ENCODE data around the gene ZNF782. TPM values are rescaled to one million over a fixed set of nuclear protein-coding genes. Genes with fewer than 3 reads are reported as not detected.

Gene ZNF782
- total and polyA plus RNA-seq, 2 donors (not counting 3 experiments of a cell fraction or from before 2014, with no cell fraction given): 0.97 to 3.6 TPM

- no peak for DNase-seq (ENCODE audit: low read depth, low spot score)
- no TSS peak for BruUV-seq (replicated peaks)
- Histone ChIP-seq H3K4me1 (ENCODE audit: control insufficient read depth, extremely low read depth, insufficient read depth, low read length) (peaks cover 15% of the 10 kb centered on the region), H3K36me3 (ENCODE audit: control insufficient read depth in 2 of 2, extremely low read depth in 1 of 2, insufficient read depth in 2 of 2, low read length in 2 of 2) (no peaks in the 10 kb centered on the region), H3K27me3 (ENCODE audit: control insufficient read depth in 2 of 2, insufficient read depth in 2 of 2, low read length in 2 of 2) (peaks cover 0 to 11% of the 10 kb centered on the region in 2 experiments), H3K4me2 (ENCODE audit: insufficient read depth, low read length) (no peak overlapping the region), H2AFZ (ENCODE audit: low read depth, low read length) (no peak overlapping the region), H3K9me3 (replicated peaks; ENCODE audit: control insufficient read depth, insufficient read depth, low read length) (no peaks in the 10 kb centered on the region), H3K9ac (replicated peaks; ENCODE audit: extremely low read depth, insufficient read depth, low read length) (no peak overlapping the region), H3K4me3 (replicated peaks in 1 of 3; ENCODE audit: insufficient read depth in 1 of 3, low read depth in 1 of 3, low read length in 3 of 3) (no peak overlapping the region), H4K20me1 (replicated peaks; ENCODE audit: control insufficient read depth, extremely low read depth, insufficient read depth, low read length) (no peaks in the 10 kb centered on the region), H3K9me1 (replicated peaks; ENCODE audit: control insufficient read depth, extremely low read depth, insufficient read depth, low read length) (no peaks in the 10 kb centered on the region), H3K79me2 (ENCODE audit: control insufficient read depth, insufficient read depth, low read length) (no peaks in the 10 kb centered on the region), H3K27ac (ENCODE audit: insufficient read depth, low read depth, low read length) (peak overlapping the region; percentile 83)
- ChIA-PET CTCF (interaction anchor here (0.7 to 3.6 kb wide), 4 partner anchors 14 to 20 kb away, joined by 3 to 28 read pairs (median 4); partner anchors contain the start of gene ZNF782), POLR2A (no interaction called here)
- TF ChIP-seq MAX (IDR thresholded peaks at IDR 0.05; ENCODE audit: insufficient read depth, insufficient read length) (no peak), POLR2A (IDR thresholded peaks at IDR 0.05; ENCODE audit: low read depth, low read length) (no peak), GATA2 (IDR thresholded peaks at IDR 0.05; ENCODE audit: insufficient read depth, insufficient read length, low read depth, low read length) (no peak), FOS (IDR thresholded peaks at IDR 0.05; ENCODE audit: borderline replicate concordance, insufficient read depth, low read length) (no peak), CTCF (IDR thresholded peaks at IDR 0.05; ENCODE audit: extremely low read depth in 1 of 2, insufficient read depth in 1 of 2, low read depth in 1 of 2, low read length in 2 of 2) (no peak), MYC (IDR thresholded peaks at IDR 0.05; ENCODE audit: low read depth, low read length) (no peak), POLR2AphosphoS5 (IDR thresholded peaks at IDR 0.05; ENCODE audit: insufficient read depth, low read depth, low read length) (no peak), EZH2 (IDR thresholded peaks at IDR 0.05; ENCODE audit: borderline replicate concordance, low read depth, low read length, severe bottlenecking) (no peak), JUN (IDR thresholded peaks at IDR 0.05; ENCODE audit: borderline replicate concordance, insufficient read depth, insufficient read length, low read depth) (no peak)
- no peak for FAIRE-seq
- intact Hi-C loops (cut with micrococcal nuclease): no loop called here
- dilution Hi-C loops (cut with MboI; ENCODE audit: extremely low pct_ligation_motif_present, low sequenced_read_pairs): no loop called here
Observed at GRCh38 chr9:96874201-96874785, 20.0 kb upstream of the ZNF782 start.
